SKM-1 treated with dmso at 0.1 percent for 144 hours (cell line): ENCODE measurements around the gene FAT2.
A peak's percentile ranks its signal among the peaks of the same experiment; 100 is the strongest.
"Not testable (repeated sequence)": the region's sequence is repeated elsewhere in the genome, so short reads cannot be mapped to it uniquely, and the experiment has no call there.

ENCODE experiments used
- DNase-seq: peaks from one replicate; lab custom pipeline; 2025; ENCODE audit not compliant: unreplicated experiment; lab: John Stamatoyannopoulos, UW

The FAT2 gene

GRCh38 chr5:151615431-151615830 lies 24.3 kb upstream of the FAT2 start:
- no peak for DNase-seq

GRCh38 chr5:151614565-151614964 lies 23.4 kb upstream of the FAT2 start:
- no peak for DNase-seq

- DNase-seq: no peak
Measured at GRCh38 chr5:151612689-151613427, 21.7 kb upstream of the FAT2 start.

- no peak for DNase-seq
Measured at GRCh38 chr5:151611127-151611775, 20.1 kb upstream of the FAT2 start.

GRCh38 chr5:151608522-151608921 lies 17.4 kb upstream of the FAT2 start:
- DNase-seq: no peak

GRCh38 chr5:151607304-151607703 lies 16.2 kb upstream of the FAT2 start:
- DNase-seq: no peak

- DNase-seq: no peak
Measured at GRCh38 chr5:151605559-151605958, 14.4 kb upstream of the FAT2 start.

- DNase-seq: no peak
Measured at GRCh38 chr5:151602806-151603205, 11.7 kb upstream of the FAT2 start.

GRCh38 chr5:151601391-151601790 lies 10.3 kb upstream of the FAT2 start:
- no peak for DNase-seq

- DNase-seq: no peak
Measured at GRCh38 chr5:151600069-151600665, 9.0 kb upstream of the FAT2 start.

GRCh38 chr5:151598984-151599383 lies 7.9 kb upstream of the FAT2 start:
- DNase-seq: peak; percentile 10

- no peak for DNase-seq
Measured at GRCh38 chr5:151598549-151598948, 7.4 kb upstream of the FAT2 start.

GRCh38 chr5:151597749-151598148 lies 6.6 kb upstream of the FAT2 start:
- DNase-seq: peak; percentile 90

GRCh38 chr5:151596828-151597539 lies 5.9 kb upstream of the FAT2 start:
- DNase-seq: no peak

GRCh38 chr5:151595411-151595826 lies 4.3 kb upstream of the FAT2 start:
- no peak for DNase-seq

- no peak for DNase-seq
Measured at GRCh38 chr5:151592855-151593408, 1.8 kb upstream of the FAT2 start.

GRCh38 chr5:151589878-151590570 lies 1.1 kb downstream of the FAT2 start:
- no peak for DNase-seq

- DNase-seq: no peak
Measured at GRCh38 chr5:151587796-151588555, 3.2 kb downstream of the FAT2 start.

GRCh38 chr5:151585970-151586369 lies 5.2 kb downstream of the FAT2 start:
- DNase-seq: no peak

GRCh38 chr5:151585344-151585743 lies 5.8 kb downstream of the FAT2 start:
- not testable (repeated sequence) for DNase-seq
